Suprapubic skin (tissue), 4 donors: Measurements from ENCODE around the gene NRG3. TPM values are rescaled to one million over a fixed set of nuclear protein-coding genes. Genes with fewer than 3 reads are reported as not detected.

Experiments used
- DNase-seq, 2 donors: peaks; one replicate each; pipeline ENCODE4 v3.0.0-alpha.2; 2019; ENCODE audit warnings: low spot score in 2 of 2
- H3K27ac ChIP-seq: fragments of 200-600 bp; sonication (generic); one replicate; pipeline ENCODE4 v1.5.1; 2019
- H3K27me3 ChIP-seq: fragments of 200-600 bp; sonication (generic); one replicate; pipeline ENCODE4 v1.5.1; 2019
- H3K36me3 ChIP-seq: fragments of 200-600 bp; sonication (generic); one replicate; pipeline ENCODE4 v1.5.1; 2019
- H3K4me1 ChIP-seq: fragments of 200-600 bp; sonication (generic); one replicate; pipeline ENCODE4 v1.5.1; 2019
- H3K4me3 ChIP-seq: fragments of 200-600 bp; sonication (generic); one replicate; pipeline ENCODE4 v1.5.1; 2019; ENCODE audit warnings: mild to moderate bottlenecking
- H3K9me3 ChIP-seq: fragments of 200-600 bp; sonication (generic); one replicate; pipeline ENCODE4 v1.5.1; 2019
- EP300 ChIP-seq: sonication (generic); formaldehyde crosslinking; IDR thresholded peaks from one replicate; pipeline ENCODE4 v1.6.1; 2017; ENCODE audit warnings: antibody characterized with exemption
- POLR2A ChIP-seq, 2 donors: fragments of 450-650 bp; IDR thresholded peaks; one replicate each; pipeline ENCODE4 v1.6.1; 2017; ENCODE audit warnings: antibody characterized with exemption in 2 of 2, mild to moderate bottlenecking in 2 of 2, moderate library complexity in 2 of 2
- POLR2AphosphoS5 ChIP-seq, 3 donors: sonication (generic); formaldehyde crosslinking; IDR thresholded peaks; one replicate each; pipeline ENCODE4 v1.6.1; 2017; ENCODE audit warnings: antibody characterized with exemption in 3 of 3
- WGBS: methylation state at CpG from one replicate; pipeline ENCODE4 v1.1.5; 2018; 5-methylcytosine and 5-hydroxymethylcytosine counted together
- total RNA-seq, 4 donors: library from RNA; depleted of rRNA; stranded (reverse); fragments of >200 nt; gene quantifications; one replicate each; pipeline ENCODE4 v1.1.0, GENCODE V29; 2016
- TF ChIP-seq, protein P1 (sequence below), 2 donors: fragments of 200-600 bp in 1 of 2; fragments of 450-650 bp in 1 of 2; sonication (generic) in 1 of 2; IDR thresholded peaks; one replicate each; pipeline ENCODE4 v1.5.1; 2016 to 2019; ENCODE audit warnings: antibody characterized with exemption in 2 of 2, mild to moderate bottlenecking in 1 of 2, moderate library complexity in 1 of 2

The NRG3 gene
- total RNA-seq, 4 donors from 2014 or later: 0.65 to 3.5 (median 1.3) TPM

DNA sequence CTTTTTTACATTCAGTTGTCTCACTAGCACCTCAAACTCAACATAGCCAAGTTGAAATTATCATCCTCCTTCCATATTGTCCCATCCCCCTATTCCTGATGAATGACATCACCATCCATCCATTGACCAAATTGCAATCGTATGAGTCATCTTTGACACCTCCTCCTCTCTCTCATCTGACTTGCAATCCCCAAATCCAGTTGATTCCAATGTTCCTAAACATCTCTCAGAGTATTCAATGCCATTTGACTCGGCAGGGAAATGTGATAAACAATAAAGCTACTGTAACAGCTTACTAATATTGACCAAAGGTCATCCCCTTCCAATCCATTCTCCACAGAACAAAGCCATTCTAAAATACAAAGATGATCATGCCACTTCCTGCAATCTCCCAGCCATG is 1047.8 kb downstream of the NRG3 start:
- no peak for DNase-seq
- whole genome bisulfite sequencing: 82% methylated on average over 2 of the region's 2 CpGs
- H3K27ac ChIP-seq: no peak overlapping the region
- TF ChIP-seq POLR2AphosphoS5 (IDR thresholded peaks at IDR 0.05): no peak
- TF ChIP-seq, protein P1, sequence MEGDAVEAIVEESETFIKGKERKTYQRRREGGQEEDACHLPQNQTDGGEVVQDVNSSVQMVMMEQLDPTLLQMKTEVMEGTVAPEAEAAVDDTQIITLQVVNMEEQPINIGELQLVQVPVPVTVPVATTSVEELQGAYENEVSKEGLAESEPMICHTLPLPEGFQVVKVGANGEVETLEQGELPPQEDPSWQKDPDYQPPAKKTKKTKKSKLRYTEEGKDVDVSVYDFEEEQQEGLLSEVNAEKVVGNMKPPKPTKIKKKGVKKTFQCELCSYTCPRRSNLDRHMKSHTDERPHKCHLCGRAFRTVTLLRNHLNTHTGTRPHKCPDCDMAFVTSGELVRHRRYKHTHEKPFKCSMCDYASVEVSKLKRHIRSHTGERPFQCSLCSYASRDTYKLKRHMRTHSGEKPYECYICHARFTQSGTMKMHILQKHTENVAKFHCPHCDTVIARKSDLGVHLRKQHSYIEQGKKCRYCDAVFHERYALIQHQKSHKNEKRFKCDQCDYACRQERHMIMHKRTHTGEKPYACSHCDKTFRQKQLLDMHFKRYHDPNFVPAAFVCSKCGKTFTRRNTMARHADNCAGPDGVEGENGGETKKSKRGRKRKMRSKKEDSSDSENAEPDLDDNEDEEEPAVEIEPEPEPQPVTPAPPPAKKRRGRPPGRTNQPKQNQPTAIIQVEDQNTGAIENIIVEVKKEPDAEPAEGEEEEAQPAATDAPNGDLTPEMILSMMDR (IDR thresholded peaks at IDR 0.05): no peak
- no peak for TF ChIP-seq EP300
- TF ChIP-seq POLR2A (IDR thresholded peaks at IDR 0.05): no peak
- no peaks in the 10 kb centered on the region for H3K9me3 ChIP-seq
- H3K27me3 ChIP-seq: no peaks in the 10 kb centered on the region
- no peaks in the 10 kb centered on the region for H3K36me3 ChIP-seq
- H3K4me1 ChIP-seq: no peaks in the 10 kb centered on the region
- H3K4me3 ChIP-seq: no peak overlapping the region

DNA sequence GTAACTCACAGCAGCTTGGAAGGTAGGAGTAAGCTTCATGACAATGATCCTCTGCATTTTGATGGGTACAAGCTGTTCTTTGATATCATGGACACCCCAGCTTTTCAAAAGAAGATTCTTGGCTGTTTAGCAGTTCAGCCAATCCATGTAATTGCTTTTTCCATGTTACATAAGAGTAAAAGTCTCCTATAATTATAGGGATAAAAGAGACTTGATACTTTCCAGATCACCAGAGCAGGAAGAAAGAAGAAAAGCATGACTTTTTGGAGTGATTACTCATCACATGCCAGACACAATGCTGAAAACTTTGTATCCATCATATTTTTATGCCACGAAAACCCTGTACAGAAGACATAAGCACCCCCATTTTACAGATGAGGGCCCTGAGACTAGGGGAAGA is 1049.7 kb downstream of the NRG3 start:
- no peak for DNase-seq
- 76% methylated on average over 1 of the region's 1 CpG for WGBS
- Histone ChIP-seq H3K27me3 (no peaks in the 10 kb centered on the region), H3K9me3 (no peaks in the 10 kb centered on the region), H3K4me3 (no peak overlapping the region), H3K4me1 (no peaks in the 10 kb centered on the region), H3K27ac (no peak overlapping the region), H3K36me3 (no peaks in the 10 kb centered on the region)
- TF ChIP-seq POLR2A (IDR thresholded peaks at IDR 0.05) (no peak), POLR2AphosphoS5 (IDR thresholded peaks at IDR 0.05) (no peak), EP300 (no peak)
- TF ChIP-seq, protein P1 (IDR thresholded peaks at IDR 0.05): no peak

DNA sequence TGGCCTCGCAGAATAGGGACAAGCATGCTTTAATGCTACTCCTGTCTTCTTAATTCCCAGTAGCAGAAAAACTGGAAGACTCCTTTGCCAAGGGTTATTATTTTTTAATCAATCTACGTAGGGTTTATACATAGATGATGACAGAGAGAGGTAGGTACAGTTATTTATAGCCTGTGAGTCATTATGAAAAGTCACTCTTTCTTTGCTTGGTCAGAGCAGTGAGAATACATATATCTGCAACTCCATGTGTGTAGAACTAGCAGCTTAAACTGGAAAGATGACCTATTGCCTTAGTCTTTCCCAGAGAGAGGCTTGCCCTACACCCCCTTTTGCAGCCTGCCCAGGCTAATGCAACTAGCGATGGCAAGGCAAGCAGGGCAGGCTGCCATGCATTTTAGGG is 1050.6 kb downstream of the NRG3 start:
- Histone ChIP-seq H3K27ac (no peak overlapping the region), H3K9me3 (no peaks in the 10 kb centered on the region), H3K36me3 (no peaks in the 10 kb centered on the region), H3K27me3 (no peaks in the 10 kb centered on the region), H3K4me1 (no peaks in the 10 kb centered on the region), H3K4me3 (no peak overlapping the region)
- DNase-seq: no peak
- 66% methylated on average over 3 of the region's 3 CpGs for WGBS
- TF ChIP-seq, protein P1 (IDR thresholded peaks at IDR 0.05): no peak
- TF ChIP-seq POLR2A (IDR thresholded peaks at IDR 0.05) (no peak), POLR2AphosphoS5 (IDR thresholded peaks at IDR 0.05) (no peak), EP300 (no peak)

DNA sequence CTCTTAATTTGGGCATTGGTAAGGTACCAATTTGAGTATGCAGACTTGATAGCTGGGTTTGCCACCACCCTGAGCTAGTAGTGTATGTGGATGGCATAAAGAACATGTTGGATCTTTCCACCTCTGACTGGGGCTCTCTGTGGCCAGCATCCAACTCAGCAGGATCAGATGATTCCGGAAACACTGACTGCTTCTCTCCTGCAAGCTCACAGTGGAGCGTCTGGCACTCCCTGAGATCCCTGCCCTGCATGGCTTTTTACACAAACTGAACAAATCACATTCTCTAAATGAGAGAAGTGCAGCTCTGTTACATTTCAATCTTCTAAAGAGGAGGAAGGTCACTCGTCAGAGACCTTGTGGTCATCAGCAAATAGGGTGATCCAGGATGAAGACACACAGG is 1057.5 kb downstream of the NRG3 start:
- no peak for TF ChIP-seq POLR2AphosphoS5 (IDR thresholded peaks at IDR 0.05)
- no peak for TF ChIP-seq POLR2A (IDR thresholded peaks at IDR 0.05)
- no peak for TF ChIP-seq EP300
- TF ChIP-seq, protein P1 (IDR thresholded peaks at IDR 0.05): no peak
- DNase-seq: no peak
- WGBS: 44% methylated on average over 3 of the region's 3 CpGs
- Histone ChIP-seq H3K27ac (no peak overlapping the region), H3K4me1 (no peaks in the 10 kb centered on the region), H3K9me3 (no peaks in the 10 kb centered on the region), H3K36me3 (no peaks in the 10 kb centered on the region), H3K4me3 (no peak overlapping the region), H3K27me3 (no peaks in the 10 kb centered on the region)

DNA sequence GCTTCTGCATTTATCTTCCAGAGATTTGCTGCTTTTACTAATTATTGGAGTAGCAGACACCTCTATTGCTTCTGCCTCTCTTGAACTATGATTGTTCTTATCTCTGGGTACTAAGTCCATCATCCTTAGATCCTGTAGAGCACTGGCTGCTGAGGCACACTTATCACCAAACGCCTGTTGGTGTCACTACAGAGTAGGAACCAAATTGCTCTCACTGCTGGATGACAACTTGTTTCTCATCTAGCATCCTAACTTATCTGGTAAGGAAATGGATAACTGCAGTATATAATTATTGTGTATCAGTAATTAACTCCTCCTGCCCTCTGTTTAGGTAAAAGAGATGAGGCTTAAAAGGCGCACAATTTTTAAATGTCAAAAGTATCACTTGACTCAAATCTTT is 1059.4 kb downstream of the NRG3 start:
- Histone ChIP-seq H3K27me3 (no peaks in the 10 kb centered on the region), H3K4me1 (no peaks in the 10 kb centered on the region), H3K36me3 (no peaks in the 10 kb centered on the region), H3K4me3 (no peak overlapping the region), H3K9me3 (no peaks in the 10 kb centered on the region), H3K27ac (no peak overlapping the region)
- TF ChIP-seq POLR2AphosphoS5 (IDR thresholded peaks at IDR 0.05) (no peak), EP300 (no peak), POLR2A (IDR thresholded peaks at IDR 0.05) (no peak)
- TF ChIP-seq, protein P1 (IDR thresholded peaks at IDR 0.05): no peak
- WGBS: 61% methylated on average over 2 of the region's 2 CpGs
- DNase-seq: no peak
